HEK293 (cell line): ENCODE data around the gene ZC2HC1C.
A peak's percentile ranks its signal among the peaks of the same experiment; 100 is the strongest.

Experiments used
- CTCF ChIP-seq: fragments of 450-650 bp; formaldehyde crosslinking; IDR thresholded peaks from 2 replicates; pipeline ENCODE4 v1.5.1; 2016; ENCODE audit warnings: missing biosample characterization, missing genetic modification characterization
- ELK4 ChIP-seq: IDR thresholded peaks from 2 replicates; pipeline ENCODE4 v1.6.1; 2011; ENCODE audit warnings: mild to moderate bottlenecking, low read depth, low read length, borderline replicate concordance
- GLIS2 ChIP-seq: fragments of 450-650 bp; formaldehyde crosslinking; IDR thresholded peaks from 2 replicates; pipeline ENCODE4 v1.5.1; 2016; ENCODE audit warnings: missing biosample characterization, missing genetic modification characterization
- HOXA7 ChIP-seq: sonication (generic); formaldehyde crosslinking; IDR thresholded peaks from 2 replicates; pipeline ENCODE4 v1.8.1; 2022; ENCODE audit warnings: missing genetic modification reagents, borderline replicate concordance
- IKZF3 ChIP-seq: fragments of 450-650 bp; IDR thresholded peaks from 2 replicates; pipeline ENCODE4 v1.5.0; 2018; ENCODE audit warnings: missing biosample characterization, mild to moderate bottlenecking, missing genetic modification characterization, moderate library complexity
- OSR2 ChIP-seq: fragments of 450-650 bp; formaldehyde crosslinking; IDR thresholded peaks from 2 replicates; pipeline ENCODE4 v1.5.1; 2016; ENCODE audit warnings: missing biosample characterization, missing genetic modification characterization
- SETDB1 ChIP-seq: IDR thresholded peaks from one replicate; pipeline ENCODE4 v1.6.1; 2017; ENCODE audit warnings: mild to moderate bottlenecking, low read length, moderate library complexity, mixed read lengths; ENCODE audit not compliant: insufficient read length
- YY2 ChIP-seq: fragments of 450-650 bp; formaldehyde crosslinking; IDR thresholded peaks from 2 replicates; pipeline ENCODE4 v1.5.1; 2016; ENCODE audit warnings: missing biosample characterization, missing genetic modification characterization
- ZBTB44 ChIP-seq: fragments of 450-650 bp; IDR thresholded peaks from 2 replicates; pipeline ENCODE4 v1.5.1; 2018; ENCODE audit warnings: missing biosample characterization, mild to moderate bottlenecking, missing genetic modification characterization
- ZBTB48 ChIP-seq: fragments of 450-650 bp; formaldehyde crosslinking; IDR thresholded peaks from 2 replicates; pipeline ENCODE4 v1.5.1; 2016; ENCODE audit warnings: missing biosample characterization, missing genetic modification characterization
- ZBTB6 ChIP-seq: fragments of 450-650 bp; formaldehyde crosslinking; IDR thresholded peaks from 2 replicates; pipeline ENCODE4 v1.5.1; 2017; ENCODE audit warnings: missing biosample characterization, missing genetic modification characterization
- ZFHX2 ChIP-seq: fragments of 450-650 bp; formaldehyde crosslinking; conservative IDR thresholded peaks from 2 replicates; pipeline ENCODE4 v1.5.1; 2016; ENCODE audit warnings: missing biosample characterization, missing genetic modification characterization
- ZFP3 ChIP-seq: fragments of 450-650 bp; formaldehyde crosslinking; IDR thresholded peaks from 2 replicates; pipeline ENCODE4 v1.5.1; 2016; ENCODE audit warnings: low read depth, missing biosample characterization, missing genetic modification characterization
- ZNF138 ChIP-seq: fragments of 450-650 bp; formaldehyde crosslinking; IDR thresholded peaks from 2 replicates; pipeline ENCODE4 v1.5.1; 2016; ENCODE audit warnings: missing biosample characterization, missing genetic modification characterization, borderline replicate concordance
- ZNF211 ChIP-seq: fragments of 450-650 bp; formaldehyde crosslinking; IDR thresholded peaks from 2 replicates; pipeline ENCODE4 v1.5.1; 2016; ENCODE audit warnings: low read depth, missing biosample characterization, missing genetic modification characterization
- ZNF266 ChIP-seq: fragments of 450-650 bp; formaldehyde crosslinking; IDR thresholded peaks from 2 replicates; pipeline ENCODE4 v1.5.1; 2016; ENCODE audit warnings: missing biosample characterization, missing genetic modification characterization, low read depth
- ZNF362 ChIP-seq: fragments of 450-650 bp; formaldehyde crosslinking; IDR thresholded peaks from 2 replicates; pipeline ENCODE4 v1.5.1; 2016; ENCODE audit warnings: missing biosample characterization, missing genetic modification characterization
- ZNF37A ChIP-seq: fragments of 450-650 bp; IDR thresholded peaks from 2 replicates; pipeline ENCODE4 v1.5.1; 2018; ENCODE audit warnings: missing biosample characterization, missing genetic modification characterization
- ZNF416 ChIP-seq: fragments of 450-650 bp; formaldehyde crosslinking; IDR thresholded peaks from 2 replicates; pipeline ENCODE4 v1.5.1; 2016; ENCODE audit warnings: missing biosample characterization, missing genetic modification characterization
- ZNF449 ChIP-seq: fragments of 450-650 bp; formaldehyde crosslinking; IDR thresholded peaks from 2 replicates; pipeline ENCODE4 v1.5.1; 2017; ENCODE audit warnings: missing biosample characterization, mild to moderate bottlenecking, missing genetic modification characterization, moderate library complexity
- ZNF529 ChIP-seq: fragments of 450-650 bp; formaldehyde crosslinking; IDR thresholded peaks from 2 replicates; pipeline ENCODE4 v1.5.1; 2017; ENCODE audit warnings: missing genetic modification characterization, missing biosample characterization; ENCODE audit not compliant: insufficient replicate concordance
- ZNF548 ChIP-seq: fragments of 450-650 bp; formaldehyde crosslinking; IDR thresholded peaks from 2 replicates; pipeline ENCODE4 v1.5.1; 2016; ENCODE audit warnings: missing biosample characterization, missing genetic modification characterization
- ZNF549 ChIP-seq: fragments of 450-650 bp; IDR thresholded peaks from 2 replicates; pipeline ENCODE4 v1.5.1; 2018; ENCODE audit warnings: missing biosample characterization, missing genetic modification characterization, mild to moderate bottlenecking, inconsistent platforms, moderate library complexity
- ZNF555 ChIP-seq: fragments of 450-650 bp; formaldehyde crosslinking; conservative IDR thresholded peaks from 2 replicates; pipeline ENCODE4 v1.5.1; 2017; ENCODE audit warnings: missing biosample characterization, mild to moderate bottlenecking, missing genetic modification characterization, inconsistent platforms
- ZNF626 ChIP-seq: fragments of 450-650 bp; sonication (Bioruptor Pico); formaldehyde crosslinking; IDR thresholded peaks from 2 replicates; pipeline ENCODE4 v1.5.1; 2018; ENCODE audit warnings: missing biosample characterization, missing genetic modification characterization, inconsistent platforms
- ZNF654 ChIP-seq: fragments of 450-650 bp; formaldehyde crosslinking; IDR thresholded peaks from 2 replicates; pipeline ENCODE4 v1.5.1; 2016; ENCODE audit warnings: low read depth, missing biosample characterization, missing genetic modification characterization
- ZNF664 ChIP-seq: fragments of 450-650 bp; formaldehyde crosslinking; IDR thresholded peaks from 2 replicates; pipeline ENCODE4 v1.5.1; 2016; ENCODE audit warnings: missing biosample characterization, missing genetic modification characterization
- ZNF704 ChIP-seq: fragments of 450-650 bp; formaldehyde crosslinking; IDR thresholded peaks from 2 replicates; pipeline ENCODE4 v1.5.1; 2016; ENCODE audit warnings: missing biosample characterization, missing genetic modification characterization
- ZNF837 ChIP-seq: fragments of 450-650 bp; formaldehyde crosslinking; IDR thresholded peaks from 2 replicates; pipeline ENCODE4 v1.5.1; 2016; ENCODE audit warnings: missing biosample characterization, missing genetic modification characterization
- ZNF843 ChIP-seq: fragments of 450-650 bp; formaldehyde crosslinking; IDR thresholded peaks from 2 replicates; pipeline ENCODE4 v1.5.1; 2016; ENCODE audit warnings: missing biosample characterization, missing genetic modification characterization
- ZXDB ChIP-seq: fragments of 450-650 bp; formaldehyde crosslinking; IDR thresholded peaks from 2 replicates; pipeline ENCODE4 v1.5.1; 2016; ENCODE audit warnings: missing biosample characterization, missing genetic modification characterization

ZC2HC1C gene

GRCh38 chr14:75128596-75128990 lies 59.2 kb downstream of the ZC2HC1C start (continued):
- TF ChIP-seq ZNF548 (tag by site-specific recombination) (no peak), ZFP3 (no peak), ZNF266 (no peak), ZNF626 (tag by site-specific recombination) (no peak), OSR2 (peak; percentile 42; the same call in 1 of the 2 replicates), ZNF449 (tag by site-specific recombination) (no peak), ZNF664 (tag by site-specific recombination) (no peak), IKZF3 (tag by site-specific recombination) (peak; percentile 60; the same call in 1 of the 2 replicates), GLIS2 (no peak), ZNF211 (tag by site-specific recombination) (no peak), YY2 (tag by site-specific recombination) (no peak), ZNF555 (tag by site-specific recombination) (no peak), ZBTB48 (tag by site-specific recombination) (no peak), ZXDB (tag by site-specific recombination) (0 out of 2 replicates have a peak, but pooled peaks have one; percentile 15), ZFHX2 (tag by site-specific recombination) (no peak), ELK4 (no peak), ZNF704 (no peak), ZNF843 (no peak), ZBTB44 (tag by site-specific recombination) (no peak), ZNF416 (tag by site-specific recombination) (no peak), ZNF362 (tag by site-specific recombination) (no peak), ZNF654 (no peak), HOXA7 (CRISPR knock-in tag) (no peak), ZNF138 (tag by site-specific recombination) (no peak), ZNF837 (tag by site-specific recombination) (no peak), ZNF549 (tag by site-specific recombination) (no peak), ZNF529 (no peak), ZNF37A (tag by site-specific recombination) (no peak), CTCF (tag by site-specific recombination) (no peak), ZBTB6 (tag by site-specific recombination) (no peak), SETDB1 (no peak)
